HepG2 (cell line): ENCODE measurements around the gene ATE1. TPM values are rescaled to one million over a fixed set of nuclear protein-coding genes. Genes with fewer than 3 reads are reported as not detected.

Experiments used
- ARNT ChIP-seq: fragments of 450-650 bp; IDR thresholded peaks from 2 replicates; pipeline ENCODE4 v1.6.1; 2017
- CHCHD3 ChIP-seq: sonication (generic); formaldehyde crosslinking; IDR thresholded peaks from 2 replicates; pipeline ENCODE4 v1.8.0; 2022; ENCODE audit warnings: mild to moderate bottlenecking, missing genetic modification reagents, moderate library complexity
- GFI1 ChIP-seq: sonication (generic); formaldehyde crosslinking; IDR thresholded peaks from 2 replicates; pipeline ENCODE4 v1.5.0; 2020; ENCODE audit warnings: missing genetic modification reagents, mild to moderate bottlenecking, borderline replicate concordance
- ZNF124 ChIP-seq: sonication (generic); formaldehyde crosslinking; IDR thresholded peaks from 2 replicates; pipeline ENCODE4 v1.4.0; 2020; ENCODE audit warnings: missing genetic modification reagents
- ZNF350 ChIP-seq: sonication (generic); formaldehyde crosslinking; IDR thresholded peaks from 2 replicates; pipeline ENCODE4 v1.4.0; 2020; ENCODE audit warnings: mild to moderate bottlenecking, low read depth, missing genetic modification reagents, borderline replicate concordance
- ZNF607 ChIP-seq: sonication (generic); formaldehyde crosslinking; IDR thresholded peaks from 2 replicates; pipeline ENCODE4 v1.5.1; 2020; ENCODE audit warnings: missing genetic modification reagents, mild to moderate bottlenecking, borderline replicate concordance
- ZSCAN29 ChIP-seq: sonication (generic); formaldehyde crosslinking; conservative IDR thresholded peaks from 2 replicates; pipeline ENCODE4 v1.4.0; 2020; ENCODE audit warnings: mild to moderate bottlenecking, missing genetic modification reagents
- polyA plus RNA-seq, 8 experiments: library from polyadenylated mRNA; depleted of rRNA in 3 of 8; stranded (reverse) in 7 of 8; unstranded in 1 of 8; fragments of >200 nt; fragmentation: Illumina TruSeq in 4 of 8; extraction: Trizol in 4 of 8; gene quantifications; 2 replicates each; pipeline versions ENCODE4 v1.2.1 to v1.2.3, GENCODE V29; 2011 to 2016; ENCODE audit warnings: low read depth in 4 of 8, missing spikeins in 1 of 8, mixed read lengths in 1 of 8; ENCODE audit not compliant: insufficient read depth in 1 of 8
- total RNA-seq, 5 experiments: library from RNA; depleted of rRNA; stranded (reverse); fragments of >200 nt; fragmentation: Illumina TruSeq; extraction: Trizol; gene quantifications; 2 replicates each; pipeline ENCODE4 v1.2.3, GENCODE V29; 2016; ENCODE audit warnings: low read depth in 1 of 5
- TF ChIP-seq, protein P1 (sequence below): fragments of 450-650 bp; IDR thresholded peaks from 2 replicates; pipeline ENCODE4 v1.6.1; 2017
- TF ChIP-seq, protein P2 (sequence below): sonication (generic); formaldehyde crosslinking; IDR thresholded peaks from 2 replicates; pipeline ENCODE4 v1.4.0; 2020; ENCODE audit warnings: missing genetic modification reagents, borderline replicate concordance

ATE1 gene
- total and polyA plus RNA-seq, 2 of the 13 experiments (the other 11 are each of a cell fraction or from before 2014, with no cell fraction given): 17.5 to 42.2 TPM

DNA sequence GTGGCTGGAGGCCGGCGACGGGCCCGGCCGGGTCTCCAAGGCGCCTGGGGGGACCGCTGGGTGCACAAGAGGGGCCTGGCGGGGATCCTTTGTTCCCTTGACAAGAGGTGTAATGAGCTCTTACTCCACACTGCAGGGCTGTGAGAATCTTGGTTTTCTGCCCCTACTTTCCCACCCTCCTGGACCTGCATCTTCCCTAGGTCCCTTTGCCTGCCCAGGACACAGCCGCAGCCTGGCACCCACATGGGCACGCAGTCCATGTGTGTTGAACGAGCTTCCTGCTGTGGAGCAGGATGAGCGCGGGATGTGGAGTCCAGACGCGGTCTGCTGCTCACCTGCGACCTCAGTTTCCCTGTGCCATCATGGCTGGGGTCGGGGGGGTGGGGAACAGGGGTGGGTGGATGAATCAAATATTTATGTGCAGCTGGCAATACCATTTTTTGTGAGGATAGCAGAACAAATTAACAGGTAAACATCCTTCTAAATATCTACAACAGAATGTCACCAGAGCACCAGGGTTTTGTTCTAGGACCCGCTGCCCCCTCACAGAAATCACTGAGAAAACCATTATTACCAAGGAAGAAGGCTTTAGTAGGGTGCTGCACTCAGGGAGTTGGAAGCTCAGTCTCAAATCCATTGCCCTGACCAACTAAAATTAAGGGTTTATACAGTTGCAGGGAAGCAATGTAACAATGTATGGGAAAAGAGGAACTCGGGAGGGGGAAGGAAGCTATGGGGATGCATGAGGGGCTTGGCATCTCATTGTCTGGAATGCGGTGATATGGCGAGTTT lies 47.7 kb upstream of the ATE1 start (continued):
- TF ChIP-seq, protein P1, sequence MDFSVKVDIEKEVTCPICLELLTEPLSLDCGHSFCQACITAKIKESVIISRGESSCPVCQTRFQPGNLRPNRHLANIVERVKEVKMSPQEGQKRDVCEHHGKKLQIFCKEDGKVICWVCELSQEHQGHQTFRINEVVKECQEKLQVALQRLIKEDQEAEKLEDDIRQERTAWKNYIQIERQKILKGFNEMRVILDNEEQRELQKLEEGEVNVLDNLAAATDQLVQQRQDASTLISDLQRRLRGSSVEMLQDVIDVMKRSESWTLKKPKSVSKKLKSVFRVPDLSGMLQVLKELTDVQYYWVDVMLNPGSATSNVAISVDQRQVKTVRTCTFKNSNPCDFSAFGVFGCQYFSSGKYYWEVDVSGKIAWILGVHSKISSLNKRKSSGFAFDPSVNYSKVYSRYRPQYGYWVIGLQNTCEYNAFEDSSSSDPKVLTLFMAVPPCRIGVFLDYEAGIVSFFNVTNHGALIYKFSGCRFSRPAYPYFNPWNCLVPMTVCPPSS: no peak
- TF ChIP-seq ZNF350 (CRISPR knock-in tag) (no peak), ARNT (no peak), CHCHD3 (CRISPR knock-in tag) (peak; percentile 42; the same call in 1 of the 2 replicates), ZNF607 (CRISPR knock-in tag) (no peak), ZNF124 (CRISPR knock-in tag) (peak; percentile 100), ZSCAN29 (CRISPR knock-in tag) (0 out of 2 replicates have a peak, but pooled peaks have one; percentile 7), GFI1 (CRISPR knock-in tag) (0 out of 2 replicates have a peak, but pooled peaks have one; percentile 26)
- TF ChIP-seq, protein P2, sequence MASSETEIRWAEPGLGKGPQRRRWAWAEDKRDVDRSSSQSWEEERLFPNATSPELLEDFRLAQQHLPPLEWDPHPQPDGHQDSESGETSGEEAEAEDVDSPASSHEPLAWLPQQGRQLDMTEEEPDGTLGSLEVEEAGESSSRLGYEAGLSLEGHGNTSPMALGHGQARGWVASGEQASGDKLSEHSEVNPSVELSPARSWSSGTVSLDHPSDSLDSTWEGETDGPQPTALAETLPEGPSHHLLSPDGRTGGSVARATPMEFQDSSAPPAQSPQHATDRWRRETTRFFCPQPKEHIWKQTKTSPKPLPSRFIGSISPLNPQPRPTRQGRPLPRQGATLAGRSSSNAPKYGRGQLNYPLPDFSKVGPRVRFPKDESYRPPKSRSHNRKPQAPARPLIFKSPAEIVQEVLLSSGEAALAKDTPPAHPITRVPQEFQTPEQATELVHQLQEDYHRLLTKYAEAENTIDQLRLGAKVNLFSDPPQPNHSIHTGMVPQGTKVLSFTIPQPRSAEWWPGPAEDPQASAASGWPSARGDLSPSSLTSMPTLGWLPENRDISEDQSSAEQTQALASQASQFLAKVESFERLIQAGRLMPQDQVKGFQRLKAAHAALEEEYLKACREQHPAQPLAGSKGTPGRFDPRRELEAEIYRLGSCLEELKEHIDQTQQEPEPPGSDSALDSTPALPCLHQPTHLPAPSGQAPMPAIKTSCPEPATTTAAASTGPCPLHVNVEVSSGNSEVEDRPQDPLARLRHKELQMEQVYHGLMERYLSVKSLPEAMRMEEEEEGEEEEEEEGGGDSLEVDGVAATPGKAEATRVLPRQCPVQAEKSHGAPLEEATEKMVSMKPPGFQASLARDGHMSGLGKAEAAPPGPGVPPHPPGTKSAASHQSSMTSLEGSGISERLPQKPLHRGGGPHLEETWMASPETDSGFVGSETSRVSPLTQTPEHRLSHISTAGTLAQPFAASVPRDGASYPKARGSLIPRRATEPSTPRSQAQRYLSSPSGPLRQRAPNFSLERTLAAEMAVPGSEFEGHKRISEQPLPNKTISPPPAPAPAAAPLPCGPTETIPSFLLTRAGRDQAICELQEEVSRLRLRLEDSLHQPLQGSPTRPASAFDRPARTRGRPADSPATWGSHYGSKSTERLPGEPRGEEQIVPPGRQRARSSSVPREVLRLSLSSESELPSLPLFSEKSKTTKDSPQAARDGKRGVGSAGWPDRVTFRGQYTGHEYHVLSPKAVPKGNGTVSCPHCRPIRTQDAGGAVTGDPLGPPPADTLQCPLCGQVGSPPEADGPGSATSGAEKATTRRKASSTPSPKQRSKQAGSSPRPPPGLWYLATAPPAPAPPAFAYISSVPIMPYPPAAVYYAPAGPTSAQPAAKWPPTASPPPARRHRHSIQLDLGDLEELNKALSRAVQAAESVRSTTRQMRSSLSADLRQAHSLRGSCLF (CRISPR knock-in tag): no peak
